ENCODE measurements around the gene ZNF275. TPM values are rescaled to one million over a fixed set of nuclear protein-coding genes. Genes with fewer than 3 reads are reported as not detected.

Gene ZNF275
- polyA plus RNA-seq, 4 donors = 1.1 to 9.0 (median 2.3) TPM

GRCh38 chrX:153303276-153304262, 30.4 kb upstream of the ZNF275 start:
- Histone ChIP-seq H3K4me3 (ENCODE audit: low read depth in 1 of 3, low read length in 3 of 3) (no peak overlapping the region), H3K27ac (ENCODE audit: low read depth in 1 of 3, low read length in 2 of 3) (no peak overlapping the region), H3K4me1 (ENCODE audit: control insufficient read depth in 3 of 3, insufficient read depth in 2 of 3, low read depth in 1 of 3, low read length in 2 of 3) (no peaks in the 10 kb centered on the region), H3K27me3 (ENCODE audit: control insufficient read depth in 3 of 3, insufficient read depth in 3 of 3, low read length in 3 of 3) (peaks cover 0 to 2% (median 0%) of the 10 kb centered on the region in 3 donors), H3K9me3 (ENCODE audit: control insufficient read depth in 2 of 2, insufficient read depth in 1 of 2, low read depth in 1 of 2, low read length in 1 of 2) (no peaks in the 10 kb centered on the region), H3K36me3 (ENCODE audit: control insufficient read depth in 3 of 3, insufficient read depth in 2 of 3, low read depth in 1 of 3, low read length in 3 of 3) (no peaks in the 10 kb centered on the region)
- 62 to 68% (median 67%) methylated on average over 12 of the region's 12 CpGs for WGBS, 3 donors
- DNase-seq (no peak), FAIRE-seq (no peak)

GRCh38 chrX:153304988-153305736, 28.8 kb upstream of the ZNF275 start:
- FAIRE-seq = no peak
- no peaks in the 10 kb centered on the region for H3K36me3 ChIP-seq (ENCODE audit: control insufficient read depth in 3 of 3, insufficient read depth in 2 of 3, low read depth in 1 of 3, low read length in 3 of 3)
- DNase-seq = no peak
- H3K9me3 ChIP-seq (ENCODE audit: control insufficient read depth in 2 of 2, insufficient read depth in 1 of 2, low read depth in 1 of 2, low read length in 1 of 2) = no peaks in the 10 kb centered on the region
- peaks cover 0 to 2% (median 0%) of the 10 kb centered on the region in 3 donors for H3K27me3 ChIP-seq (ENCODE audit: control insufficient read depth in 3 of 3, insufficient read depth in 3 of 3, low read length in 3 of 3)
- no peak overlapping the region for H3K27ac ChIP-seq (ENCODE audit: low read depth in 1 of 3, low read length in 2 of 3)
- H3K4me3 ChIP-seq (ENCODE audit: low read depth in 1 of 3, low read length in 3 of 3) = no peak overlapping the region
- no peaks in the 10 kb centered on the region for H3K4me1 ChIP-seq (ENCODE audit: control insufficient read depth in 3 of 3, insufficient read depth in 2 of 3, low read depth in 1 of 3, low read length in 2 of 3)
- WGBS, 3 donors = 67 to 77% (median 71%) methylated on average over 9 of the region's 9 CpGs

GRCh38 chrX:153305972-153306371, 28.0 kb upstream of the ZNF275 start:
- 82 to 87% (median 87%) methylated on average over 3 of the region's 3 CpGs for WGBS, 3 donors
- no peak for FAIRE-seq
- peaks cover 0 to 2% (median under 1%) of the 10 kb centered on the region in 3 donors for H3K27me3 ChIP-seq (ENCODE audit: control insufficient read depth in 3 of 3, insufficient read depth in 3 of 3, low read length in 3 of 3)

GRCh38 chrX:153306527-153307115, 27.3 kb upstream of the ZNF275 start:
- no peaks in the 10 kb centered on the region for H3K4me1 ChIP-seq (ENCODE audit: control insufficient read depth in 3 of 3, insufficient read depth in 2 of 3, low read depth in 1 of 3, low read length in 2 of 3)
- FAIRE-seq (no peak), DNase-seq (no peak)
- H3K9me3 ChIP-seq (ENCODE audit: control insufficient read depth in 2 of 2, insufficient read depth in 1 of 2, low read depth in 1 of 2, low read length in 1 of 2) = no peaks in the 10 kb centered on the region
- peaks cover 0 to 2% (median 2%) of the 10 kb centered on the region in 3 donors for H3K27me3 ChIP-seq (ENCODE audit: control insufficient read depth in 3 of 3, insufficient read depth in 3 of 3, low read length in 3 of 3)
- 69 to 82% (median 73%) methylated on average over 14 to 17 of the region's 17 CpGs for WGBS, 3 donors
- H3K4me3 ChIP-seq (ENCODE audit: low read depth in 1 of 3, low read length in 3 of 3) = no peak overlapping the region
- H3K27ac ChIP-seq (ENCODE audit: low read depth in 1 of 3, low read length in 2 of 3) = no peak overlapping the region
- no peaks in the 10 kb centered on the region for H3K36me3 ChIP-seq (ENCODE audit: control insufficient read depth in 3 of 3, insufficient read depth in 2 of 3, low read depth in 1 of 3, low read length in 3 of 3)

More at GRCh38 chrX:153305972-153306371, 28.0 kb upstream of the ZNF275 start:
- Histone ChIP-seq H3K27ac (ENCODE audit: low read depth in 1 of 3, low read length in 2 of 3) (no peak overlapping the region), H3K4me1 (ENCODE audit: control insufficient read depth in 3 of 3, insufficient read depth in 2 of 3, low read depth in 1 of 3, low read length in 2 of 3) (no peaks in the 10 kb centered on the region), H3K4me3 (ENCODE audit: low read depth in 1 of 3, low read length in 3 of 3) (no peak overlapping the region), H3K9me3 (ENCODE audit: control insufficient read depth in 2 of 2, insufficient read depth in 1 of 2, low read depth in 1 of 2, low read length in 1 of 2) (no peaks in the 10 kb centered on the region), H3K36me3 (ENCODE audit: control insufficient read depth in 3 of 3, insufficient read depth in 2 of 3, low read depth in 1 of 3, low read length in 3 of 3) (no peaks in the 10 kb centered on the region)
- DNase-seq = no peak

- H3K9me3 ChIP-seq (ENCODE audit: control insufficient read depth in 2 of 2, insufficient read depth in 1 of 2, low read depth in 1 of 2, low read length in 1 of 2) = no peaks in the 10 kb centered on the region
- FAIRE-seq = no peak
- H3K27ac ChIP-seq (ENCODE audit: low read depth in 1 of 3, low read length in 2 of 3) = no peak overlapping the region
- H3K4me3 ChIP-seq (ENCODE audit: low read depth in 1 of 3, low read length in 3 of 3) = no peak overlapping the region
- DNase-seq = no peak
- 67 to 76% (median 73%) methylated on average over 12 of the region's 12 CpGs for WGBS, 3 donors
- H3K36me3 ChIP-seq (ENCODE audit: control insufficient read depth in 3 of 3, insufficient read depth in 2 of 3, low read depth in 1 of 3, low read length in 3 of 3) = no peaks in the 10 kb centered on the region
- peaks cover 0 to 2% (median 0%) of the 10 kb centered on the region in 3 donors for H3K27me3 ChIP-seq (ENCODE audit: control insufficient read depth in 3 of 3, insufficient read depth in 3 of 3, low read length in 3 of 3)
- H3K4me1 ChIP-seq (ENCODE audit: control insufficient read depth in 3 of 3, insufficient read depth in 2 of 3, low read depth in 1 of 3, low read length in 2 of 3) = no peaks in the 10 kb centered on the region
Observed at GRCh38 chrX:153307276-153308178, 26.4 kb upstream of the ZNF275 start.

GRCh38 chrX:153310901-153311300, 23.1 kb upstream of the ZNF275 start:
- Histone ChIP-seq H3K4me3 (ENCODE audit: low read depth in 1 of 3, low read length in 3 of 3) (no peak overlapping the region), H3K36me3 (ENCODE audit: control insufficient read depth in 3 of 3, insufficient read depth in 2 of 3, low read depth in 1 of 3, low read length in 3 of 3) (no peaks in the 10 kb centered on the region), H3K27me3 (ENCODE audit: control insufficient read depth in 3 of 3, insufficient read depth in 3 of 3, low read length in 3 of 3) (peaks cover 0 to 2% (median 0%) of the 10 kb centered on the region in 3 donors), H3K4me1 (ENCODE audit: control insufficient read depth in 3 of 3, insufficient read depth in 2 of 3, low read depth in 1 of 3, low read length in 2 of 3) (no peaks in the 10 kb centered on the region), H3K27ac (ENCODE audit: low read depth in 1 of 3, low read length in 2 of 3) (no peak overlapping the region), H3K9me3 (ENCODE audit: control insufficient read depth in 2 of 2, insufficient read depth in 1 of 2, low read depth in 1 of 2, low read length in 1 of 2) (no peaks in the 10 kb centered on the region)
- DNase-seq = no peak
- FAIRE-seq = no peak
- WGBS, 3 donors = 78 to 88% (median 84%) methylated on average over 9 of the region's 9 CpGs

- H3K27ac ChIP-seq (ENCODE audit: low read depth in 1 of 3, low read length in 2 of 3) = no peak overlapping the region
- no peaks in the 10 kb centered on the region for H3K9me3 ChIP-seq (ENCODE audit: control insufficient read depth in 2 of 2, insufficient read depth in 1 of 2, low read depth in 1 of 2, low read length in 1 of 2)
- DNase-seq (no peak), FAIRE-seq (no peak)
- 76 to 87% (median 83%) methylated on average over 5 of the region's 5 CpGs for WGBS, 3 donors
- peaks cover 0 to 2% (median 0%) of the 10 kb centered on the region in 3 donors for H3K27me3 ChIP-seq (ENCODE audit: control insufficient read depth in 3 of 3, insufficient read depth in 3 of 3, low read length in 3 of 3)
- H3K4me3 ChIP-seq (ENCODE audit: low read depth in 1 of 3, low read length in 3 of 3) = no peak overlapping the region
- H3K36me3 ChIP-seq (ENCODE audit: control insufficient read depth in 3 of 3, insufficient read depth in 2 of 3, low read depth in 1 of 3, low read length in 3 of 3) = no peaks in the 10 kb centered on the region
- no peaks in the 10 kb centered on the region for H3K4me1 ChIP-seq (ENCODE audit: control insufficient read depth in 3 of 3, insufficient read depth in 2 of 3, low read depth in 1 of 3, low read length in 2 of 3)
Observed at GRCh38 chrX:153312041-153312440, 21.9 kb upstream of the ZNF275 start.
